ENCODE measurements around the gene PCDHB14.

DNA sequence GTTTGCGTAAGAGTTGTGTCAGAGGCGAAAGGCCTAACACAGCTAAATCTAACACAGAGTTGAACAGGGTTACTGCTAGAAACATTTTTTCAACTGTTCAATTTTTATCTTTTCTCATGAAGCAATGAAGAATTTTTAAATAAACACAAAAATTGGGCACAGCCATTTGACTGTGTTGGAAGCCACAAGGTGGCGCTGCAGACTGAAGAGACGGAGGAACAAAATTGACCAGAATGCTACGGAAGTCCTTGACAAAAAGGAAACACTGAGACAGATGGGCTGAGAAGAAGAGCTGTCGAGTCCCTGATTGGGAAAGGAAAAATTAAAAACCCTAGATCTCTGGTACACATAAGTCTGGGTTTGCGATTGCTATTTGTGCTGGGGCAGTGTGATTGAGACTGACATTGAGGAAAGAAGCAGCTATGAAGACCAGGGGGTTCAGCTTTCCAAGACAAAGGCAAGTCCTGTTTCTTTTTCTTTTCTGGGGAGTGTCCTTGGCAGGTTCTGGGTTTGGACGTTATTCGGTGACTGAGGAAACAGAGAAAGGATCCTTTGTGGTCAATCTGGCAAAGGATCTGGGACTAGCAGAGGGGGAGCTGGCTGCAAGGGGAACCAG is 36.1 kb upstream of the PCDHB14 start, which contains the start of gene PCDHB9:
- no peak for TF ChIP-seq POLR2A (IDR thresholded peaks at IDR 0.05; ENCODE audit: low read depth, low read length)
- TF ChIP-seq POLR2AphosphoS5 (IDR thresholded peaks at IDR 0.05; ENCODE audit: low read depth, low read length) = no peak
- TF ChIP-seq TAF1 (IDR thresholded peaks at IDR 0.05; ENCODE audit: low read depth, low read length) = no peak
